ENCODE data around the gene PTPRA. TPM values are rescaled to one million over a fixed set of nuclear protein-coding genes. Genes with fewer than 3 reads are reported as not detected.

Gene PTPRA
- total and polyA plus RNA-seq, 2 of the 13 experiments (the other 11 are each of a cell fraction or from before 2014, with no cell fraction given), result 47.2 to 127 TPM

GRCh38 chr20:2872459-2873009 lies 747 bp upstream of the PTPRA start (continued):
- peak; percentile 94 for TF ChIP-seq ZBTB37 (CRISPR knock-in tag; IDR thresholded peaks at IDR 0.05)
- TF ChIP-seq ZNF704 (CRISPR knock-in tag; IDR thresholded peaks at IDR 0.05; ENCODE audit: borderline replicate concordance), result no peak
- peak; percentile 77; the same call in 1 of the 2 replicates for TF ChIP-seq ZNF446 (CRISPR knock-in tag; IDR thresholded peaks at IDR 0.05)
- TF ChIP-seq IKZF5 (CRISPR knock-in tag; IDR thresholded peaks at IDR 0.05), result no peak; the same call in 1 of the 2 replicates
- no peak for TF ChIP-seq JARID2 (CRISPR knock-in tag; IDR thresholded peaks at IDR 0.05; ENCODE audit: insufficient replicate concordance)
- no peak for TF ChIP-seq SMARCC2 (IDR thresholded peaks at IDR 0.05)
- TF ChIP-seq MYNN (CRISPR knock-in tag; IDR thresholded peaks at IDR 0.05; ENCODE audit: low read depth), result peak; percentile 41; the same call in 1 of the 2 replicates
- peak; percentile 17; the same call in 1 of the 2 replicates for TF ChIP-seq ZNF234 (CRISPR knock-in tag; conservative IDR thresholded peaks at IDR 0.05)
- no peak for TF ChIP-seq BRD4 (CRISPR knock-in tag; IDR thresholded peaks at IDR 0.05)
- TF ChIP-seq TRIM24 (CRISPR knock-in tag; IDR thresholded peaks at IDR 0.05), result no peak
- no peak for TF ChIP-seq FOXM1 (CRISPR knock-in tag; IDR thresholded peaks at IDR 0.05)
- 0 out of 2 replicates have a peak, but pooled peaks have one; percentile 12 for TF ChIP-seq ZMYM4 (CRISPR knock-in tag; IDR thresholded peaks at IDR 0.05)
- TF ChIP-seq GFI1 (CRISPR knock-in tag; IDR thresholded peaks at IDR 0.05; ENCODE audit: borderline replicate concordance), result 0 out of 2 replicates have a peak, but pooled peaks have one; percentile 43
- TF ChIP-seq CBX5 (CRISPR knock-in tag; IDR thresholded peaks at IDR 0.05; ENCODE audit: borderline replicate concordance), result peak; percentile 76; the same call in 1 of the 2 replicates
- no peak; the same call in 1 of the 2 replicates for TF ChIP-seq ZBTB34 (CRISPR knock-in tag; IDR thresholded peaks at IDR 0.05)
- TF ChIP-seq ZNF747 (CRISPR knock-in tag; IDR thresholded peaks at IDR 0.05; ENCODE audit: borderline replicate concordance), result no peak
- no peak for TF ChIP-seq ZSCAN12 (CRISPR knock-in tag; IDR thresholded peaks at IDR 0.05)
- no peak for TF ChIP-seq SMAD1 (CRISPR knock-in tag; IDR thresholded peaks at IDR 0.05; ENCODE audit: borderline replicate concordance, low read depth)
- no peak; the same call in 1 of the 2 replicates for TF ChIP-seq ZNF256 (CRISPR knock-in tag; conservative IDR thresholded peaks at IDR 0.05)
- no peak for TF ChIP-seq ATAD3A (CRISPR knock-in tag; IDR thresholded peaks at IDR 0.05)
